Caco-2 (cell line): ENCODE results near the gene CNTN5. TPM values are rescaled to one million over a fixed set of nuclear protein-coding genes. Genes with fewer than 3 reads are reported as not detected.

Experiments used
- BruUV-seq: library from RNA; stranded (reverse); fragments of 400-500 nt; replicated peaks from 2 replicates; lab custom pipeline; 2021; lab: Mats Ljungman, UMichigan
- CTCF ChIA-PET: fragments of 300-600 bp; sonication (Branson Sonifier 250); formaldehyde crosslinking; loops from one replicate; lab custom pipeline; 2022; ENCODE audit warnings: antibody characterized with exemption; lab: Charles Lee
- POLR2A ChIA-PET: fragments of 300-600 bp; sonication (Branson Sonifier 250); formaldehyde crosslinking; loops from one replicate; lab custom pipeline; 2022; ENCODE audit warnings: antibody characterized with exemption; lab: Charles Lee
- DNase-seq, 2 experiments: peaks; one replicate each; pipeline versions ENCODE4 v3.0.0 to v3.0.0-alpha.2; 2020 to 2022
- H3K27me3 ChIP-seq: replicated peaks from 2 replicates; pipeline ENCODE4 v1.6.0; 2011; ENCODE audit warnings: low read length; ENCODE audit not compliant: control insufficient read depth, insufficient read depth
- H3K36me3 ChIP-seq: 2 replicates; pipeline ENCODE4 v1.5.1; 2011; ENCODE audit warnings: low read length; ENCODE audit not compliant: control insufficient read depth, insufficient read depth
- H3K4me1 ChIP-seq: fragments of 250-450 bp; sonication (Bioruptor Pico); 2 replicates; pipeline ENCODE4 v1.5.1; 2020; ENCODE audit warnings: mild to moderate bottlenecking
- H3K4me3 ChIP-seq: 2 replicates; pipeline ENCODE4 v1.5.1; 2011; ENCODE audit warnings: low read depth, mild to moderate bottlenecking, control low read depth, low read length
- H3K9me3 ChIP-seq: fragments of 250-450 bp; sonication (Bioruptor Pico); 2 replicates; pipeline ENCODE4 v1.5.1; 2020; ENCODE audit warnings: mild to moderate bottlenecking, moderate library complexity
- H3K27ac Mint-ChIP-seq: one replicate; pipeline ENCODE4 v1.8.0; 2022; ENCODE audit warnings: mixed read lengths; ENCODE audit not compliant: unreplicated experiment
- H3K27me3 Mint-ChIP-seq: one replicate; pipeline ENCODE4 v1.8.0; 2022; ENCODE audit warnings: mixed read lengths; ENCODE audit not compliant: insufficient read depth, unreplicated experiment
- H3K36me3 Mint-ChIP-seq: one replicate; pipeline ENCODE4 v1.8.0; 2022; ENCODE audit warnings: mild to moderate bottlenecking, mixed read lengths; ENCODE audit not compliant: insufficient read depth, unreplicated experiment
- H3K4me1 Mint-ChIP-seq: one replicate; pipeline ENCODE4 v1.8.0; 2022; ENCODE audit warnings: low read depth, mixed read lengths; ENCODE audit not compliant: unreplicated experiment
- H3K4me3 Mint-ChIP-seq: one replicate; pipeline ENCODE4 v1.8.0; 2022; ENCODE audit warnings: mild to moderate bottlenecking, moderate library complexity, mixed read lengths; ENCODE audit not compliant: unreplicated experiment
- H3K9me3 Mint-ChIP-seq: one replicate; pipeline ENCODE4 v1.8.0; 2022; ENCODE audit warnings: mixed read lengths; ENCODE audit not compliant: unreplicated experiment
- intact Hi-C: fragments of 100-400 bp; cut with micrococcal nuclease; formaldehyde crosslinking; loops from one replicate; pipeline ENCODE4 v1.10.0; 2022; ENCODE audit not compliant: unreplicated experiment
- total RNA-seq: library from RNA; stranded (reverse); gene quantifications from 2 replicates; pipeline ENCODE4 v1.2.3, GENCODE V29; 2022
- TF ChIP-seq, protein P1 (sequence below), 2 experiments: fragments of 200-600 bp in 1 of 2; IDR thresholded peaks; 1 replicate in 1 of 2; 2 replicates in 1 of 2; pipeline versions ENCODE4 v1.5.1 to v1.8.0; 2011 to 2022; ENCODE audit warnings: antibody characterized with exemption in 1 of 2, control low read depth in 1 of 2, inconsistent platforms in 1 of 2, low read depth in 1 of 2, low read length in 1 of 2, mild to moderate bottlenecking in 1 of 2, moderate library complexity in 1 of 2; ENCODE audit not compliant: insufficient read depth in 1 of 2, severe bottlenecking in 1 of 2, unreplicated experiment in 1 of 2

The CNTN5 gene
- total RNA-seq, 1 experiment from 2014 or later = 1.00 TPM

DNA sequence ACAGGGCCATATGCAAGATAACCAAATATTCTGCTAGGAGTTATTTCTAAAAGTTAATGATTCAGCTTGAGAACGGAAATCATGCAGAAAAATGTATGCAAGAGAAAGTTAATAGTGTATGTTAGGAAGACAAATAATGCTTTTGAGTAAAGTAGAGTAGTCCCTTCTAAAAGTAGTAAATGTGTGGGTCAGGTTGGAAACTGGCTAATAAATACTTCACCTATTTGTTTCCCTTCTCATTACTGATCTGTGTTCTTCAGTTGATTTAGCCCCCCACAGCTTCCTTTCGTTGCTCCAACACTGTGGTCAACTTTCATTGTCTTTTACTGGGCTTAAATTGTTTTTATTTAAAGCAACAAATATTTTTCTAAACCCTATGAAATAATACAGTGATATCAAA lies 444.2 kb downstream of the CNTN5 start:
- Histone ChIP-seq H3K4me3 (no peak overlapping the region), H3K9me3 (no peaks in the 10 kb centered on the region), H3K4me1 (no peaks in the 10 kb centered on the region), H3K27me3 (no peaks in the 10 kb centered on the region), H3K36me3 (no peaks in the 10 kb centered on the region)
- H3K4me3 Mint-ChIP-seq = no peak overlapping the region
- H3K27ac Mint-ChIP-seq = no peak overlapping the region
- intact Hi-C loops = no loop called here
- no peaks in the 10 kb centered on the region for H3K4me1 Mint-ChIP-seq
- BruUV-seq = no TSS peak
- TF ChIP-seq, protein P1, sequence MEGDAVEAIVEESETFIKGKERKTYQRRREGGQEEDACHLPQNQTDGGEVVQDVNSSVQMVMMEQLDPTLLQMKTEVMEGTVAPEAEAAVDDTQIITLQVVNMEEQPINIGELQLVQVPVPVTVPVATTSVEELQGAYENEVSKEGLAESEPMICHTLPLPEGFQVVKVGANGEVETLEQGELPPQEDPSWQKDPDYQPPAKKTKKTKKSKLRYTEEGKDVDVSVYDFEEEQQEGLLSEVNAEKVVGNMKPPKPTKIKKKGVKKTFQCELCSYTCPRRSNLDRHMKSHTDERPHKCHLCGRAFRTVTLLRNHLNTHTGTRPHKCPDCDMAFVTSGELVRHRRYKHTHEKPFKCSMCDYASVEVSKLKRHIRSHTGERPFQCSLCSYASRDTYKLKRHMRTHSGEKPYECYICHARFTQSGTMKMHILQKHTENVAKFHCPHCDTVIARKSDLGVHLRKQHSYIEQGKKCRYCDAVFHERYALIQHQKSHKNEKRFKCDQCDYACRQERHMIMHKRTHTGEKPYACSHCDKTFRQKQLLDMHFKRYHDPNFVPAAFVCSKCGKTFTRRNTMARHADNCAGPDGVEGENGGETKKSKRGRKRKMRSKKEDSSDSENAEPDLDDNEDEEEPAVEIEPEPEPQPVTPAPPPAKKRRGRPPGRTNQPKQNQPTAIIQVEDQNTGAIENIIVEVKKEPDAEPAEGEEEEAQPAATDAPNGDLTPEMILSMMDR (IDR thresholded peaks at IDR 0.05; ENCODE audit: insufficient read depth in 1 of 2, low read depth in 1 of 2, low read length in 1 of 2, severe bottlenecking in 1 of 2, unreplicated experiment in 1 of 2) = no peak
- no peaks in the 10 kb centered on the region for H3K9me3 Mint-ChIP-seq
- no peak for DNase-seq
- H3K36me3 Mint-ChIP-seq = no peaks in the 10 kb centered on the region
- H3K27me3 Mint-ChIP-seq = no peaks in the 10 kb centered on the region
- ChIA-PET CTCF (no interaction called here), POLR2A (no interaction called here)

DNA sequence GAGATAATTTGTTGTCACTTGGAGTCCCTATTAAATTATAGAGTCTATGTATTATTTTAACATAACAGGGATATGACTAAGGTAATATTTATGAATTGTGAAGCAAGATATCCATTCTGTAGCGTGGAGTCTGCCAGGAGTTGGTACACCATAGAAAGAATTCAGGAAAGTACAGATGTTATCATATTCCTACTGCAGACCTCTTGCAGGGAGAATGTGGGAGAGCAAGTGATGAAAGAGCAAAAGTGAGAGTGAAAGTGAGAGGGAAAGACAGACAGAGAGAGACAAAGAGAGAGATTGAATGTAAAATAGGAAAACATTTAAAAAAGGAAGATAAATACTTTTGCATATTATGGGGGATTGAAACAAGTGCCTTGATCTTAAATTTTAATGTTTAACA lies 468.8 kb downstream of the CNTN5 start:
- intact Hi-C loops = no loop called here
- Mint-ChIP-seq H3K27ac (no peak overlapping the region), H3K27me3 (peaks cover 3% of the 10 kb centered on the region), H3K4me3 (no peak overlapping the region), H3K9me3 (no peaks in the 10 kb centered on the region), H3K36me3 (no peaks in the 10 kb centered on the region), H3K4me1 (no peaks in the 10 kb centered on the region)
- CTCF ChIA-PET = no interaction called here
- H3K4me3 ChIP-seq = no peak overlapping the region
- no peak for DNase-seq
- TF ChIP-seq, protein P1 (IDR thresholded peaks at IDR 0.05; ENCODE audit: insufficient read depth in 1 of 2, low read depth in 1 of 2, low read length in 1 of 2, severe bottlenecking in 1 of 2, unreplicated experiment in 1 of 2) = no peak
- no peaks in the 10 kb centered on the region for H3K36me3 ChIP-seq
- POLR2A ChIA-PET = no interaction called here
- no peaks in the 10 kb centered on the region for H3K27me3 ChIP-seq
- BruUV-seq = no TSS peak
- H3K4me1 ChIP-seq = no peaks in the 10 kb centered on the region
- H3K9me3 ChIP-seq = 0 out of 2 replicates have a peak, but pooled peaks cover 3% of the 10 kb centered on the region

DNA sequence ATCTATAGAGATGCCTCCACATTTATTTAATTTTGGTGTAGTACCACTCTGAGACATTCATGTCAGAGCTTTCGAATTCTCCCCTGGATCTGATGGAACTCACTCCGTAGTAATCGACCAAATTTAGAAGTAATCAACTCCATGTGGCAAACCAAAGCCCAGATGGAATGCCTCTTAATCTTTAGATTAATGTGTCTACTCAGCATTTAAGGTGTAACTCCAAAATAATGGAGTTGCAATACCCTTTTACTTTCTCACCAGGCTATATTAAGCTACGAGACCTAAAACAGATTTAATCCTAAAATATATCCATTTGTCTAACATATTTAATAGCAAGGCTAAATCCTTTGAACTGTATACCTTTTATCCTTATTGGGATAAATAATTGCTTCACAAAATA lies 473.3 kb downstream of the CNTN5 start:
- TF ChIP-seq, protein P1 (IDR thresholded peaks at IDR 0.05; ENCODE audit: insufficient read depth in 1 of 2, low read depth in 1 of 2, low read length in 1 of 2, severe bottlenecking in 1 of 2, unreplicated experiment in 1 of 2) = no peak
- H3K9me3 Mint-ChIP-seq = no peaks in the 10 kb centered on the region
- ChIA-PET CTCF (no interaction called here), POLR2A (no interaction called here)
- H3K27me3 Mint-ChIP-seq = peaks cover 7% of the 10 kb centered on the region
- no peaks in the 10 kb centered on the region for H3K36me3 Mint-ChIP-seq
- no peaks in the 10 kb centered on the region for H3K27me3 ChIP-seq
- H3K4me3 ChIP-seq = no peak overlapping the region
- H3K9me3 ChIP-seq = 0 out of 2 replicates have a peak, but pooled peaks cover 5% of the 10 kb centered on the region
- H3K36me3 ChIP-seq = no peaks in the 10 kb centered on the region
- BruUV-seq = no TSS peak
- no peak for DNase-seq
- no peak overlapping the region for H3K27ac Mint-ChIP-seq
- intact Hi-C loops = no loop called here
- no peak overlapping the region for H3K4me3 Mint-ChIP-seq
- H3K4me1 Mint-ChIP-seq = no peaks in the 10 kb centered on the region
- H3K4me1 ChIP-seq = no peaks in the 10 kb centered on the region
